C4-2B (cell line): ENCODE results near the gene ZNF22.

ENCODE experiments used
- ZFX ChIP-seq: fragments of 450-650 bp; IDR thresholded peaks from 2 replicates; pipeline ENCODE4 v1.6.1; 2017
- TF ChIP-seq, protein P1 (sequence below): fragments of 450-650 bp; conservative IDR thresholded peaks from 2 replicates; pipeline ENCODE4 v1.5.1; 2017; ENCODE audit warnings: mild to moderate bottlenecking

DNA sequence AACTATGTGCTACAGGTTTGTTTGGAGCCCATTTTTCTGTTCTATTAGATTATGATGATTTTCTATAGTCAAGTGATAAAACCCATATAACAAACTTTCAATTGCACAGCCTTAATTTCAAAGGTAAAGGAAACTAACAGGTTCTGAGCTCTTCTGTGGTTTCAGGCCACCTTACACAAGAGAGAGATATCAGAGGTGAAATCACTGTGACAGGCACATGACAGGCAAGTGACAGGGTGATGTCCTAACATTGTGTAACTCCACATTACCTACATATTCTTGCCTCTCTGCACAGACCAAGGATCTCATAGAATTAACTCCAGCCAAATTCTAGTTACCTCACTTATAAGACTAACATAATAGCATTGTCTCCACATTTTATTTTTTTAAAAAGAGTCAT, 35.0 kb downstream of the ZNF22 start:
- TF ChIP-seq, protein P1, sequence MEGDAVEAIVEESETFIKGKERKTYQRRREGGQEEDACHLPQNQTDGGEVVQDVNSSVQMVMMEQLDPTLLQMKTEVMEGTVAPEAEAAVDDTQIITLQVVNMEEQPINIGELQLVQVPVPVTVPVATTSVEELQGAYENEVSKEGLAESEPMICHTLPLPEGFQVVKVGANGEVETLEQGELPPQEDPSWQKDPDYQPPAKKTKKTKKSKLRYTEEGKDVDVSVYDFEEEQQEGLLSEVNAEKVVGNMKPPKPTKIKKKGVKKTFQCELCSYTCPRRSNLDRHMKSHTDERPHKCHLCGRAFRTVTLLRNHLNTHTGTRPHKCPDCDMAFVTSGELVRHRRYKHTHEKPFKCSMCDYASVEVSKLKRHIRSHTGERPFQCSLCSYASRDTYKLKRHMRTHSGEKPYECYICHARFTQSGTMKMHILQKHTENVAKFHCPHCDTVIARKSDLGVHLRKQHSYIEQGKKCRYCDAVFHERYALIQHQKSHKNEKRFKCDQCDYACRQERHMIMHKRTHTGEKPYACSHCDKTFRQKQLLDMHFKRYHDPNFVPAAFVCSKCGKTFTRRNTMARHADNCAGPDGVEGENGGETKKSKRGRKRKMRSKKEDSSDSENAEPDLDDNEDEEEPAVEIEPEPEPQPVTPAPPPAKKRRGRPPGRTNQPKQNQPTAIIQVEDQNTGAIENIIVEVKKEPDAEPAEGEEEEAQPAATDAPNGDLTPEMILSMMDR: no peak
- no peak for TF ChIP-seq ZFX
